ENCODE data around the gene ARSA.

GRCh38 chr22:50607659-50608020 is 20.3 kb downstream of the ARSA start:
- TF ChIP-seq POLR2AphosphoS5 (IDR thresholded peaks at IDR 0.05; ENCODE audit: low read depth, low read length), result no peak
- no peak for TF ChIP-seq POLR2A (IDR thresholded peaks at IDR 0.05; ENCODE audit: borderline replicate concordance, extremely low read depth, insufficient read depth, insufficient read length)
- no peak for TF ChIP-seq EZH2 (IDR thresholded peaks at IDR 0.05)
- TF ChIP-seq CTCF (IDR thresholded peaks at IDR 0.05 in 2 of 3, conservative IDR thresholded peaks at IDR 0.05 in 1 of 3; ENCODE audit: borderline replicate concordance in 1 of 3, insufficient read depth in 1 of 3, low read depth in 2 of 3, low read length in 2 of 3), result no peak
- TF ChIP-seq EZH2phosphoT487 (IDR thresholded peaks at IDR 0.05; ENCODE audit: borderline replicate concordance), result no peak
- no peak for TF ChIP-seq REST (IDR thresholded peaks at IDR 0.05; ENCODE audit: low read depth)
- TF ChIP-seq RAD21 (IDR thresholded peaks at IDR 0.05; ENCODE audit: low read depth), result no peak
- no peak for TF ChIP-seq MAX (IDR thresholded peaks at IDR 0.05)
- no peak for TF ChIP-seq ELF1 (IDR thresholded peaks at IDR 0.05; ENCODE audit: borderline replicate concordance, low read depth)
- TF ChIP-seq YY1 (IDR thresholded peaks at IDR 0.05; ENCODE audit: extremely low read depth, insufficient replicate concordance, low read depth, low read length), result no peak
- no peak for TF ChIP-seq SP1 (IDR thresholded peaks at IDR 0.05; ENCODE audit: low read depth)
